Stimulated activated CD8-positive, alpha-beta memory T cell treated with anti-CD3 and anti-CD28 coated beads, Interleukin-4, amount 100 ng/mL, for 4 hours (primary cell): ENCODE data around the gene TRIM25.

Experiments used
- DNase-seq, 2 donors: peaks; one replicate each; pipeline ENCODE4 v3.0.0-alpha.2; 2020; ENCODE audit warnings: low read depth in 2 of 2, low spot score in 1 of 2

The TRIM25 gene

GRCh38 chr17:56926704-56927103 lies 12.9 kb upstream of the TRIM25 start:
- no peak for DNase-seq

GRCh38 chr17:56926270-56926669 lies 12.4 kb upstream of the TRIM25 start:
- no peak for DNase-seq

- DNase-seq: no peak
These were observed 11.2 kb upstream of the TRIM25 start for GRCh38 chr17:56925088-56925487.

GRCh38 chr17:56919717-56920116 lies 5.9 kb upstream of the TRIM25 start:
- DNase-seq: no peak

GRCh38 chr17:56918916-56919315 lies 5.1 kb upstream of the TRIM25 start:
- DNase-seq: no peak

GRCh38 chr17:56917559-56918296 lies 3.9 kb upstream of the TRIM25 start:
- DNase-seq: no peak

- no peak for DNase-seq
These were observed 878 bp upstream of the TRIM25 start for GRCh38 chr17:56914581-56915273.

- no peak for DNase-seq
These were observed 439 bp downstream of the TRIM25 start for GRCh38 chr17:56913353-56913866.

- no peak for DNase-seq
These were observed 893 bp downstream of the TRIM25 start for GRCh38 chr17:56913000-56913311.

GRCh38 chr17:56912105-56912999 lies 1.5 kb downstream of the TRIM25 start:
- no peak for DNase-seq

- no peak for DNase-seq
These were observed 3.2 kb downstream of the TRIM25 start for GRCh38 chr17:56910509-56911235.

GRCh38 chr17:56909742-56910508 lies 3.9 kb downstream of the TRIM25 start:
- DNase-seq: no peak

GRCh38 chr17:56908001-56908542 lies 5.8 kb downstream of the TRIM25 start:
- peak in 1 of 2 donors; percentile 12 for DNase-seq

GRCh38 chr17:56903560-56903959 lies 10.3 kb downstream of the TRIM25 start:
- no peak for DNase-seq

- DNase-seq: no peak
These were observed 11.5 kb downstream of the TRIM25 start for GRCh38 chr17:56902348-56902747.

- no peak for DNase-seq
These were observed 14.4 kb downstream of the TRIM25 start for GRCh38 chr17:56899403-56899802.

GRCh38 chr17:56898874-56899273 lies 15.0 kb downstream of the TRIM25 start:
- DNase-seq: no peak

GRCh38 chr17:56897646-56898424 lies 16.0 kb downstream of the TRIM25 start:
- DNase-seq: no peak

GRCh38 chr17:56896968-56897359 lies 16.9 kb downstream of the TRIM25 start:
- DNase-seq: no peak
